Nasal cavity respiratory epithelium epithelial cell of viscerocranial mucosa (primary cell): ENCODE measurements around the gene TMCC3. TPM values are rescaled to one million over a fixed set of nuclear protein-coding genes. Genes with fewer than 3 reads are reported as not detected.

Experiments used
- total RNA-seq: library from RNA; depleted of rRNA; stranded (reverse); fragments of >200 nt; gene quantifications from 2 replicates; pipeline ENCODE4 v1.2.3, GENCODE V29; 2014

TMCC3 gene
- 11.4 and 13.7 TPM in 2 replicates for total RNA-seq

GRCh38 chr12:94650143-94651056, at the start of gene TMCC3:
TSS of gene TMCC3 (minus strand) at chr12:94650557. CDS start at chr12:94650430, 127 bp downstream.

Other genes with a start within 250 kb of the TMCC3 start
- 13.7 and 14.2 TPM in 2 replicates for gene CEP83, start 190.7 kb downstream of the TMCC3 start, total RNA-seq